ENCODE data around the gene COL6A1. TPM values are rescaled to one million over a fixed set of nuclear protein-coding genes. Genes with fewer than 3 reads are reported as not detected.

COL6A1 gene
- 5,604 and 6,263 TPM in 2 replicates for total RNA-seq

GRCh38 chr21:45981151-45982091 is at the start of gene COL6A1:
COL6A1 (plus strand) TSS chr21:45981770; CDS start chr21:45981851, 81 bp downstream.

Other genes starting within 250 kb of the COL6A1 start
- gene COL6A2, start 116.3 kb downstream of the COL6A1 start, total RNA-seq: 4,246 and 4,806 TPM in 2 replicates
- gene FTCD, start 173.8 kb downstream of the COL6A1 start, total RNA-seq: 0.32 TPM in 1 of 2 replicates, not detected in the other
- gene SPATC1L, start 202.7 kb downstream of the COL6A1 start, total RNA-seq: 4.4 and 10.1 TPM in 2 replicates
- 414 and 465 TPM in 2 replicates for gene LSS, start 247.0 kb downstream of the COL6A1 start, total RNA-seq